ENCODE data around the gene FSIP1.

FSIP1 gene

GRCh38 chr15:39666677-39667076, 116.0 kb downstream of the FSIP1 start:
- no peak for DNase-seq
- Histone ChIP-seq H3K36me3 (no peaks in the 10 kb centered on the region), H3K27me3 (no peaks in the 10 kb centered on the region), H3K4me3 (ENCODE audit: low read depth, low read length) (no peak overlapping the region), H3K9me3 (no peaks in the 10 kb centered on the region), H3K4me1 (no peaks in the 10 kb centered on the region)
- no peak for TF ChIP-seq CTCF (IDR thresholded peaks at IDR 0.05; ENCODE audit: low read depth, low read length)

- no peaks in the 10 kb centered on the region for H3K9me3 ChIP-seq
- no peak for DNase-seq
- no peaks in the 10 kb centered on the region for H3K36me3 ChIP-seq
- H3K4me1 ChIP-seq = no peaks in the 10 kb centered on the region
- TF ChIP-seq CTCF (IDR thresholded peaks at IDR 0.05; ENCODE audit: low read depth, low read length) = no peak
- no peaks in the 10 kb centered on the region for H3K27me3 ChIP-seq
- H3K4me3 ChIP-seq (ENCODE audit: low read depth, low read length) = no peak overlapping the region
These were observed 116.9 kb downstream of the FSIP1 start for GRCh38 chr15:39665629-39666250.

GRCh38 chr15:39663704-39664250, 118.9 kb downstream of the FSIP1 start:
- Histone ChIP-seq H3K4me1 (0 out of 2 replicates have a peak, but pooled peaks cover 2% of the 10 kb centered on the region), H3K36me3 (no peaks in the 10 kb centered on the region), H3K9me3 (no peaks in the 10 kb centered on the region), H3K27me3 (no peaks in the 10 kb centered on the region), H3K4me3 (ENCODE audit: low read depth, low read length) (no peak overlapping the region)
- TF ChIP-seq CTCF (IDR thresholded peaks at IDR 0.05; ENCODE audit: low read depth, low read length) = no peak
- no peak for DNase-seq

GRCh38 chr15:39661776-39662175, 120.9 kb downstream of the FSIP1 start:
- Histone ChIP-seq H3K27me3 (no peaks in the 10 kb centered on the region; the same call in 1 of the 2 replicates), H3K9me3 (no peaks in the 10 kb centered on the region), H3K4me3 (ENCODE audit: low read depth, low read length) (no peak overlapping the region), H3K4me1 (0 out of 2 replicates have a peak, but pooled peaks cover 2% of the 10 kb centered on the region), H3K36me3 (no peaks in the 10 kb centered on the region)
- no peak for TF ChIP-seq CTCF (IDR thresholded peaks at IDR 0.05; ENCODE audit: low read depth, low read length)
- no peak for DNase-seq

GRCh38 chr15:39658740-39659139, 123.9 kb downstream of the FSIP1 start:
- H3K4me3 ChIP-seq (ENCODE audit: low read depth, low read length) = no peak overlapping the region
- no peak for DNase-seq
- H3K27me3 ChIP-seq = peaks cover 3% of the 10 kb centered on the region; the same call in 1 of the 2 replicates
- TF ChIP-seq CTCF (IDR thresholded peaks at IDR 0.05; ENCODE audit: low read depth, low read length) = no peak
- H3K4me1 ChIP-seq = 0 out of 2 replicates have a peak, but pooled peaks cover 2% of the 10 kb centered on the region
- H3K36me3 ChIP-seq = no peaks in the 10 kb centered on the region
- H3K9me3 ChIP-seq = no peaks in the 10 kb centered on the region

- Histone ChIP-seq H3K4me3 (ENCODE audit: low read depth, low read length) (no peak overlapping the region), H3K4me1 (0 out of 2 replicates have a peak, but pooled peaks cover 2% of the 10 kb centered on the region), H3K9me3 (no peaks in the 10 kb centered on the region), H3K27me3 (peaks cover 3% of the 10 kb centered on the region; the same call in 1 of the 2 replicates), H3K36me3 (no peaks in the 10 kb centered on the region)
- TF ChIP-seq CTCF (IDR thresholded peaks at IDR 0.05; ENCODE audit: low read depth, low read length) = no peak
- DNase-seq = no peak
These were observed 125.0 kb downstream of the FSIP1 start for GRCh38 chr15:39657668-39658067.
